ENCODE results near the gene PAM.
"Not testable (repeated sequence)": the region's sequence is repeated elsewhere in the genome, so short reads cannot be mapped to it uniquely, and the experiment has no call there.

PAM gene

DNA sequence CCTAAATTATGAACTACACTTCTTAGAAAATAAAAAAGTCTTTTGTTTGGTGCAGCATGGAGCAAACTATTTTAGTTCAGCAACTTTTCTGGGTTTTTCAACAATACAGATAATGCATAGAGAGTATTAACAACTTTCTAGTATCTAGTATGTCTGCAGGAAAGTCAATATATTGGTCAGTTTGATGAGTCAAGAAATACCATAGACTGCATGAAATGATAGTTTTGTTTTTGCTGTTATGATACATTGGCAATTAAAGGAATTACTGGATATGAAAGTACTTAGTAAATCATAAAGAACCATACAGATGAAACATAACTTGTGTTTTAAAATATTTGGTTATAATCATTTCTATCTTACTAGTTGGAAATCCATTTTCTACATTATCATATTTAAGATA, 191.3 kb downstream of the PAM start:
- no peak for FAIRE-seq

DNA sequence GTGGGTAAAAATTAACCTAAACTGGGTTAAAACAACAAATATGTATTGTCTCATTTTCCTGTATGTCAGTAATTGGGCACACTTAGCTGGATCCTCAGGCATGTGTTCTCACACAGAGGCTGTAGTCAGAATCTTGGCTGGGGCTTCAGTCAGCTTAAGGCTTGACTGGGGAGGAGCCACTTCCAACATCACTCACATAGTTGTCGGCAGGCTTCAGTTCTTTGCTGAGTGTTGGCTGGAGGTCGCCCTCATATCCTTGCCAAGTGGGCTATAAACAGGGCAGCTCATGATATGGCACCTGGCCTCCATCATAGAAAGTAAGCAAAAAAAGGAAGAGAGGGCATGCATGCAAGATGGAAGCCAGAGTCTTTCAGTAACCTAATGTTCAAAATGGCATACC, 191.9 kb downstream of the PAM start:
- FAIRE-seq, result no peak

DNA sequence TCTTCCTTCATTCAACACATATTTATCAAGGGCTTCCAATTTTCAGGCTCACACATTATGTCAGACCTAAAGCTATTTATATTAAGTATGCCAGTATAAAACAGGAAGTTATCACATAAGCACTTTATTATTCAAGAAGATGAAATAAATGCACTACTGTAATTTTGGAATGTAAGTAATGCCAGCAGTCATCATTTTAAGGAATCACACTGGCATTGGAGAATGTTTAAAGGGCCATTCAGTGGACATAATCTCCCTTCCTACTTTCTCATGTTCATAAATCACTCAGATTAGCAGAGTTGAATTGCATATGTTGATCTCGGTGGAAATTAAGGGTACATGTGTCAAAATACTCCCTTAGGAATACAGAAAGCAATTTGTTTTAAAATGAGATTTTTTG, 200.4 kb downstream of the PAM start:
- no peak for FAIRE-seq

DNA sequence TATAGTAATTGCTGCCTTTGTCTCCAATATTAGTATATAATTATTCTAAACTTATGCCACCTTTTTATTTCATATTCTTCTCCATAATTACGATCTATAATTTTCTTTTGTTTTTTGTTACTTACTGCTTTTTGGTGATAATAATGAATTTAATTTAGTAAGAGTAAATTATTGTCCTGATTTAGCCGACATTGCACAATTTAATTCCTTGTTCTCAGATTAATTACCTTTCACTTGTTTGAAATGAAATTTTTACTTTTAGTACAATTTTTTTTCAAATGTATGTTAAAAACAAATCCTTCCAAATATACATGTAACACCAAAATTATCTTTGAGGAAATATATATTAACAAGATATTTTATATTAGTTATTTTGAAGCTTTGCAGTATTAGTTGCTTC, 201.5 kb downstream of the PAM start:
- FAIRE-seq, result peak; percentile 93

DNA sequence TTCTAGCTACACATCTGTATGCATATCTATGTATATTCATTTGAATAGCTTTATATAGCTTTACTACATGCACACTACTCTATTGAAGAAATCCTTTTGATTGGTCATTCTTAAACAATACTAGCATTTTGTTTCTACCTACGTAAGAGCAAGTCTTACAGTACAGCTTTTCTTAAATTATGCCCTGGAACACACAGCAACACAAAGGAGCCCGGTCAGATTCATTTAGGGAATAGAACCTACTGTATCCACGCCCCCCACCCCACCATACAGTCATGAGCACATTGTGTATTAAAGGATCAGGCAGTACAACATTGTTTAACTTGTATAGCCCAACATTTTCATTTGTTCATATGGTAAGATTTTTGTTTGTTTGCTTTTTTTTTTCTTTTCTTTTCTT, 202.0 kb downstream of the PAM start:
- FAIRE-seq, result no peak

DNA sequence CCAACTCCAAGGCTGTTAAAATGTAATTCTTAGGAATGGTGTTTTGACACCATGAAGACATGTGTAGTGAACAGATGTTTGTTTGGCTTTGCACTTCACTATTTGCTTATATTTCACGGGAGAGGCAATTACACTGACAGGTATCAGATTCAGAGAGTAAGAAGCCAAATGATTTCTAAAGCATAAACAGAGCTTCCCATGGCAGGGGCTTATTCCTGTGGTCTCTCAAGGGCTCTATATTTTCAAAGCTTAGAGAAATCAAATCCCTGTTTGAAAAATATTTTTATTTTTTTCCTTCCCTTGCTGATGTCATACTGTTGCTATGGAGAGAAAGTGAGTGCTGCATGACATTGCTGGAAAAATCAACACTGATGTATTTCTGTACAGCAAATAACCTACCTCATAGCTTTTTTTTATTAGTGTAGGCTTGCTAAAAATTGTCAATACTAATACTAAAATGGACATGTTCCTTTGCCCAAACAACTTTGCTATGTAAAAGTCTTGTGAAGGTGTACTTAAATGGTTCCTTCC, 203.4 kb downstream of the PAM start:
- peak; percentile 100 for FAIRE-seq

DNA sequence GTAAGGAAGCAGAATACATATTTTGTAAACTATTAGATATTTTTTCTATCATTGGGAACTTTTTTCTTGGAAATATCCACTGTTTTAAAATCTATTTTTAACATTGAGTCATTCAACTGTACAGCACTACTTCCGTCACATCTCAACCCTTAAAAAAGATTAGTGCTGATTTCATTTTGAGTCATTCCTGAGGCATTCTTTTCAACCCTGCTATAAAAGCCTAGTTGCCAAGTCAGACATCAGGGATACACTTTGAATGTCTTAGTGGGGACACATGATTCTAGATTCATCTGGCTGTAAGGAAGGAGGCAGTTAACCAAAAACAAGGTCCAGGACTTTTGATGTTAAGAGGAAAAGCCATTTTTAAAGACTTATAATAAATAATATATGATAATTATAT, 203.9 kb downstream of the PAM start:
- FAIRE-seq, result no peak

DNA sequence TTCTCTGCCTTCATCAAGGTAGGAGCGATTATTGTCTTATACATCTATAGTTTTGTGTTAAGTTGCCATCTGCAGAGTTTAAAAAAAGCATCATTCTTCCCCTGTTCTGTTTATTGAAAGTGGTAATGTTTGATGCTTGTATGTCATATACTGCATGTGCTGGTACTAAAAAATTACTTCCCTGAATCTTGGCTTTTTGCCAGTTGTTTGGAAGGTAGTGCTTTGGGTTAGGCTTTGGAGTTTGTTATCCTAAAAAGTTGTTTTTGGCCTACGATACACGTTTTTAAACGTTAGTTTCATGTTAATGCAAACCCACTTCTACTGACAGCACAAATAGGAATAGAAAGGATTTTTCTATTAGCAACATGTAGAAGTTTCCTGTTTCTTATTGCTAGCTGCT, 206.6 kb downstream of the PAM start:
- FAIRE-seq, result peak; percentile 30

DNA sequence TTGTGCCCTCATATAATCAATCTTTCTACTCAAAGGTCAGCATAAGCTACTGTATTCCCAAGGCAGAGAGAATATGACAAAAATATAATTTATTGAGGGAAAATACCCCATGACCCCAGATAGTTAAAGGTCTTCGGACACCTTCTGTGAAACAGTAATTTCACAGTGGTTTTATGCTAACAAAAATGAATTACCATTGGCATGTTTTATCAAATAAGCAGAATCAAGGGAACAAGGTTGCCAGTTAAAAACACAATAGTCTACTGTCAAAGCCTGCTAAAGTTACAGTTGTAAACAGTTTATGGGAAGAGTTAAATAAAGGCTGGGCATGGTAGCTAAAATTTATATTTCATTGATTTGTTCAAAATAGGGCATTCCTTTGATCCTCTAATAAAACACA, 210.5 kb downstream of the PAM start:
- no peak for FAIRE-seq

DNA sequence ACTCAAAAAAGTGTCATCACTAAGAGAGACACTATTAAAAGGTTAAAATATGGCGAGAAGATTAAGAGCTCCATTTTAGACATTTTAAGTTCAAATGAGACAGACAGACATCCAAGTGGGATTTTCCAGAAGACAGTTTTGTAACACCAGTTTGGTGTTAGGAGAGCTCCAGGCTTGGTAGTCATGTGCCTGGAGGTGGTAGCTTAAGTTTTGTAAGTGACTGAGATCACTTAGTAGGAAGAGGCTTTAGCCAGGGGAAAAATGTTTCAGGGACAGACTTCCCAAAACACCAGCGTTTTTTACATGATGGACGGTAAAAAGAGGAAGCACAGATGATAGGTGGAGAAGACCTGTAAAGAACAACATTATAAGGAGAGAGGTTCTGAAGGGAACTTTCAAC, 214.5 kb downstream of the PAM start:
- FAIRE-seq, result no peak

DNA sequence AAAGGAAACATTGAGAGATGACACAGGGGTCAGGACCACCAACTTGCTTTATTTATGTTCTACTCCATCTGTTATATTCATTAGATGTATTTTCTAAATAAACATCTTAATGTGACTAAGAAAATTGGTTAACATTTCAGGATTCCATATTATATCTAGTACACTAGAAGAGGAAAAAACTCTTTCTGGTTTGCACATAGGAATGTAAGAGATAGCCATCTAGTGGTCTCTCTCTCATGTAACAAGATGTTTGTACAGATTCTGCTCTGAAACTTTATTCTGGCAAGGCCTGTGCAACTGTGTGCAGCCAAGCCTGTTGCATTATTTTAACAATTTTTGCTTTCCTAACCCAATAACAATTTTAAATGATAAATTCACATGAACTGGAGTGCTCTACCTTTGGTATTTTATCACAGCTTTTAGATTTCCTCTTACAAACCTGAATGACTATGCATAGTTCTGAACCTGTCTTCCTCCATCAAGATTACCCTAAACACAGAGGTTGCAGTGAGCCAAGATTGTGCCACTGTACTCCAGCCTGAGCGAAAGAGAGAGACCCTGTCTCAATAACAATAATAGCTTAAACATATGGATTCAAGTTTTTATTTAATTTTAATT, 216.7 kb downstream of the PAM start:
- no peak for FAIRE-seq

DNA sequence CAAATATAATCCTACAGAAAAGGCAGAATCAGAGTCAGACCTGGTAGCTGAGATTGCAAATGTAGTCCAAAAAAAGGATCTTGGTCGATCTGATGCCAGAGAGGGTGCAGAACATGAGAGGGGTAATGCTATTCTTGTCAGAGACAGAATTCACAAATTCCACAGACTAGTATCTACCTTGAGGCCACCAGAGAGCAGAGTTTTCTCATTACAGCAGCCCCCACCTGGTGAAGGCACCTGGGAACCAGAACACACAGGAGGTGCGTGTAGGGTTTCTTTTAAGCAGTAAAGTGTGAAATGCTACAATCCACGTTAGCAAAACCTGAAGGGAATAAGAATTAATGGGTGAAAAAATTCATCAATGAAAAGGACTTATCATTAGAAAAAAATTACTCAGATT, 219.1 kb downstream of the PAM start:
- FAIRE-seq, result no peak

DNA sequence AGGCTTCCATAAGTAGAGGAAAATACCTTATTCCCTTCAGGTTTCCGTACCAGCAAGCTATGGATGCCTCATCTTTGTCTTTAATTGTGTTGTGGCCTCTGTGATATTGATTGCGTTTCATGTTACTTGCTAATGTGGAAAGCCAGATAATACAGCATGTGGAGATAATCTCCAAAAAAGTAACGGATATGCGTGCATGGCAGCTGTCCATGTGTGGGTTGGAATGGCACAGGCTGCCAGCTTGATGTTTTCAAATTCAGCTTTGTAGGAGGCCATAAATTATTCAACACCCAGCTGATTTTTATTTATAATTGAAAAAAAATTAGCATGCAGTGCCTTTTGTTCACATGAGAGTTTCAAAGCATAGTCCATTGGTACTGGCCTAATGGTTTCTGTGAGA, 219.9 kb downstream of the PAM start:
- no peak for FAIRE-seq

DNA sequence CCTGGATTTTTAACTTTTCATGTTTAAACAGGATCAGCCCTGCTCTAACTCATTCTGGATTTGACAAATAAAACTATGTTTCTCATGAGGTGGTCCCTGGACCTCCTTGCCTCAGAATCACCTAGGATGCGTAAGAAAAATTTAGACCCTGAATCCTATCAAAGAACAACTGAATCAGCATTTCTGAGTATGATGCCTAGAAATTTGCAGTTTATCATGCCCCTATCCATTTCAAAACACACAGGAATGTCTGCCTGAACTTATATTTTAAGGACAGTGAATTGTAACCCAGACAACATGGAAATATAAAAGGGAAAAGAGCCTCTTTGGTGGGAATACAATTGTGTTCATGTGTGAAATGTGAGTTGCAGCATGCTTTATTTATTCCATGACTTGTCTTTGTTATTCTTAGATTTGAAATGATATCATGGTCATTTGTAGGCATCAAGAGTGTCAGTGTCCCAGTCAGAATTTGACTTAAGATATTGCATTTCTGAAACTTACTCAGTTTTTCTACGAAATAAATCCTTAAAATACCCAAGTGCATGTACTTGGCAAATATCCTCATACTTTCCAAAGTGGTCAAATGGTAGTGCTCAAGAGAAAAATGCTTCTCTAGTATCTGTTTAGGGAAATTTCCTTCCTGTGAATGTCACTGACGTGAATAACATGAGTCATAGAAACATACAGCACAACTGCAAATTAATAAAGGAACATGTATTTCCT, 220.5 kb downstream of the PAM start:
- no peak for FAIRE-seq

DNA sequence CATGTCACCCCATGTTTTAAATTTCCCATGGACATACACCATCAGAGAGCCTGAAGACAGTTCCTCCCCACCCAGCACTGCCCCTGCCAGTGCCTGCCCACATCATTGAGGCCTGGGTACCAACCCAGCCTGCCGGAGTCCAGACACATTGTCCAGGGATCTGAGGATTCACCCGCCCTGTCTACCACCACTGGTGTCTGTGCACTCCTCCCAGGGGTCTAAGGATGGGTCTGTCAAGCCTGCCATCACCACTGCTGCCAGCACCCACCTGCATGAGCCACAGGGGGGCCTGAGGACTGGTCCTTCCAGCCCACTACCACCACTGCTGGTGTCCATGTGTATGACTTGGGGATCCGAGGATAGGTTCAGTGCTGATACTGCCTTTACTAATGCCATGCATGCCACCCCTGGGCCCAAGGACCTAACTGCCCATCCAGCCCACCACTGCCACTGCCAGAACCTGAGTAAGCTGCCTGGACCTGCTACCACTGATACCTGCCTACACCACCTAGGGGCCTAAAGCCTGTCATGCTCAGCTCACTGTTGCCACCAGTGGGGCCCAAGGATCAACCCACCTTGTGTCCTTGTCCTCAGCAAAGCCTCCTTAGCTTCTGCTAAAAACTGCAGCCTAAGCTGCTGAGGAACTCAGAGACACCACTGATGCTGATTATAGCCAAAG, 227.0 kb downstream of the PAM start:
- FAIRE-seq, result no peak

DNA sequence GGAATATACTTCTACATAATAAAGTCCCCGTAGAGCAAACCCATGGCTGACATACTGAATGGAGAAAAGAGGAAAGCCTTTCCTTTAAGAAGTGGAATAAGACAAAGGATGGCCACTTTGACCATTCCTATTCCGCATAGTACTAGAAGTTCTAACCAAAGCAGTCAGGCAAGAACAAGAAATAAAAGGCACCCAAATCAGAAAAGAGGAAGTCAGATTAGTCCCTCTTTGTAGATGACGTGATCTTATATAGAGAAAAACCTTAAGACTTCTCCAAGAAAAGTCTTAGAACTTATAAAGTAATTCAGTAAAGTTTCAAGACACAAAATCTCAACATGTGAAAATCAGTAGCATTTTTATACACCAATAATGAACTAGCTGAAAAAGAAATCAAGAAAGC, 231.0 kb downstream of the PAM start:
- FAIRE-seq, result no peak

DNA sequence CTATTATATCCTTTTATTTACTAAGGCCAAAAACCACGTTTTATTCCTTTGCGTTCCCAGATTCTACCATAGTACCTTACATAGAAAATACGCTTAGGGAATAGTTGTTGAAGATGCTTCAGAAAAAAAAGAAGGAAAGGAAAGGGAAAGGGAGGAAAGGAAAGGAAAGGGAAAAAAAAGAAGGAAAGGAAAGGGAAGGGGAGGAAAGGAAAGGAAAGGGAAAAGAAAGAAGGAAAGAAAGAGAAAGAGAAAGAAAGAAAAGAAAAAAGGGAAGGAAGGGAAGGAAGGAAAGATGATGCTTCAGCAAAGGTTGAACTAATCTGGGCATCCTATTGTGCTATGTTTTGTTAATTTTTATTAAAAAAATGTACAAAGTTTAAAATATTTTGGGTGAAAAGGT, 233.4 kb downstream of the PAM start:
- no peak for FAIRE-seq

DNA sequence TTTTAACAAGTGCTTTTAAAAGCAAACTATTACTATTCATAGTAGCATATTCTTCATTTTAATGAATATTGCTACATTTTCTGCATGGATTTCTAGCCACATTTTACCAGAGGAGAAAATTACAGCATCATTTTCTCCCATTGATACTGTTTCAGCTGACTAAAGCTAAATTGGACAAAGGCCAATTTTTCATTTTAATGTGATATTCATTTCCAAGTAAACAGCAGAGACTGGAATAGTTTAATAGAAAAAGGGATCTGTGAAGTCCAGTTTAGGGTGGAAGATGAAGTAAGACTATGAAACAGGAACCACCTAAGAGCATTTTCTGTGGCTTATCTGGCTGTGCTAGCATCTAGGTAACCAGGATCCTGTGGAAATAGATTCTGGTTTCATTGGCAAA, 236.7 kb downstream of the PAM start:
- FAIRE-seq, result no peak

DNA sequence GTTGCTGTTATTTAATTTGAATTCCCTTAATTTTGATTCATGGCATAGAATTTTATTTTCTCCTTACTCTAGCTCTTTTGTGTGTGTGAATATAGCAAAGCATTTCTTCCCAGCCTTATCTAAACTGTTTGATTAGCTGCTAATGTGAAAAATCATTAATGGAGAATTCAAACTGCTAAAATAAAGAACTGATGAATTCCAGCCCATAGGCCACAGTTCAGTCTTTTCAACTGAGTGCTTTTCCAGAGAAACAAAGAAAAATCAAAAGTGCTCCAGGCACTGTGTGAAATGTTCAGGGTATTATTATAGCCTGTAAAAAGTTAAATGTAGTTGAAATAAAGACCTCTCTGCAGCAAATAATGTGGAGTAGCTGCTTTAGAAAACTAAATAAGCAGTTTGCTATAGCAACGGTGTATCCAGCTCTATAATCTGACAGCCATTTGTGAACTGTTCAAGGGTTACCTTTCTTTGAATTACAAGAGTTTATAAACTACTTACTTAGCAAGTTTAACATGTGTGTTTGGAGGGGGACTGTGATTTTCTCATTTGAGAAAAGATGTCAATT, 241.0 kb downstream of the PAM start:
- no peak for FAIRE-seq

DNA sequence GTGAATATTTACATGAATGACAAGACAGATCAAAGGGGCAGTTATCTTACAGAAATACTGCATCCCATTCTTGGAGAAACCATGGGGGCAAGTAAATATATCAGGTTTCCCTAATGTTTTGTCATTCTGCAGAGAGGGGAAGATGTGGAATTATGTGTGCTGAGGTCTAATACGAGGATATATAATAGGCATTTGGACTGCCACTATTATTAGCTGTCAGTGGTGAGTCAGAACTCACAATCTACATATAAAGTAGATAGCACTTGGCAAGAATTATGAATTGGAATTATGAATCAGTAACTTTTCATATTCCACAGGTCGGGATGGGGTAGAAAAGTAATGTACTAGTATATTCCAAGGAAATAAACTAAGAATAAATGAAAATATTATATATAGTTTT, 243.1 kb downstream of the PAM start:
- peak; percentile 56 for FAIRE-seq

DNA sequence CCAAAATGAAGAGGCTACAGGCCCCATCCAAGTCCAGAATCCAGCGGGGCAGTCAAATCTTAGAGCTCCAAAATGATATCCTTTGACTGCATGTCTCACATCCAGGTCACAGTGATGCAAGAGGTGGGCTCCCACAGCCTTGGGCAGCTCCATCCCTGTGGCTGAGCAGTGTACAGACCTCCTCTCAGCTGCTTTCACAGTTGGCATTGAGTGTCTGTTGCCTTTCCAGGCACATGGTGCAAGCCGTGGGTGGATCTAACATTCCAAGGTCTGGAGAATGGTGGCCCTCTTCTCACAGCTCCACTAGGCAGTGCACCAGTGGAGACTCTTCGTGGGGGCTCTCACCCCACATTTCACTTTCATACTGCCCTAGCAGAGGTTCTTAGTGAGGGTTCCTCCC, 244.1 kb downstream of the PAM start:
- FAIRE-seq, result no peak

DNA sequence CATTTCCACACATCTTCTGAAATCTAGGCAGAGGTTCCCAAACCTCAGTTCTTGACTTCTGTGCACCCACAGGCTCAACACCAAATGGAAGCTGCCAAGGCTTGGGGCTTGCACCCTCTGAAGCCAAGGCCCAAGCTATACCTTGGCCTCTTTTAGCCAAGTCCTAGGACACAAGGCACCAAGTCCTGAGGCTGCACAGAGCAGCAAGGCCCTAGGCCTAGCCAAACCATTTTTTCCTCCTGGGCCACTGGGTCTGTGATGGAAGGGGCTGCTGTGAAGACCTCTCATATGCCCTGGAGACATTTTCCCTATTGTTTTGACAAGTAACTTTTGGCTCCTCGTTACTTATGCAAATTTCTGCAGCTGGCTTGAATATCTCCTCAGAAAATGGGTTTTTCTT, 244.5 kb downstream of the PAM start:
- not testable (repeated sequence) for FAIRE-seq

DNA sequence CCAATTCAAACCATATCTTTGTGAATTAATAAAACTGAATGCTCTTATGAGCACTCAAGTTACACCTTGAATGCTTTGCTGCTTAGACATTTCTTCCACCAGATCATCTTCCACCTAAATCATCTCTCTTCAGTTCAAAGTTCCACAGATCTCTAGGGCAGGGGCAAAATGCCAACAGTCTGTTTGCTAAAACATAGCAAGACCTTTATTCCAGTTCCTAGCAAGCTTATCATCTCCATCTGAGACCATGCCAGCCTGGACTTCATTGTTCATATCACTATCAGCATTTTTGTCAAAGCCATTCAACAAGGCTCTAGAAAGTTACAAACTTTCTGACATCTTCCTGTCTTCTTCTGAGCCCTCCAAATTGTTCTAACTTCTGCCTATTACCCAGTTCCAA, 245.0 kb downstream of the PAM start:
- no peak for FAIRE-seq

DNA sequence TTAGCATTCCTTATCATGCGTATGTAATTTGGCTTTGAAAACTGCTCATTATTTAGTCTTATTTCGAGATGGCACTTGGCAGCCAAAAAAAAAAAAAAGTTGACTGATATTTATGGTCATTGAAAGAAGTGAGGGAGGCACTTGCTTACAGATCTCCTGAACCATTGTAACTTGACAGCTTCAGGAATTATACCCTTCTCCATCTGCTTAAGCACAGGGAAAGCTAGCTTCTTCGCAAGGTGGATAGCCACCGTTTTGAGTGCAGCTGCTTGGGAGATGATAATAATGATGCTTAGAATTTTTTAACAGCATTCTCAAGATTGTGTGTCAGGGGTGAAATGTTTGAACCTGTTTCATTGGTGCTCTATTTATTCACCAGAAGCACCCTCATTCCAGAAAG, 248.8 kb downstream of the PAM start:
- FAIRE-seq, result no peak

All from islet of Langerhans (tissue), 1 donor.